HepG2 (cell line): ENCODE data around the gene HSPE1. TPM values are rescaled to one million over a fixed set of nuclear protein-coding genes. Genes with fewer than 3 reads are reported as not detected.
A peak's percentile ranks its signal among the peaks of the same experiment; 100 is the strongest.

Source experiments
- ATAC-seq: fragments of 200-7000 bp; cut with Tn5 transposase; 3 replicates; pipeline ENCODE4 v1.9.1; 2020; ENCODE audit warnings: mild to moderate bottlenecking, moderate library complexity
- BruUV-seq: library from RNA; stranded (reverse); fragments of 400-500 nt; replicated peaks from 2 replicates; lab custom pipeline; 2021; lab: Mats Ljungman, UMichigan
- CTCF ChIA-PET: fragments of 300-600 bp; formaldehyde crosslinking; extraction: SDS; loops from one replicate; lab custom pipeline; 2021; ENCODE audit warnings: low total read pairs, inconsistent platforms, low intra/inter-chr PET ratio; lab: Yijun Ruan, JAX
- POLR2A ChIA-PET: fragments of 350-600 bp; sonication (Branson Sonifier 250); formaldehyde crosslinking; loops from one replicate; lab custom pipeline; 2020; ENCODE audit warnings: antibody characterized with exemption, inconsistent platforms; lab: Yijun Ruan, JAX
- DNase-seq: peaks from one replicate; pipeline ENCODE4 v3.0.0-alpha.2; 2015; ENCODE audit warnings: low spot score
- FAIRE-seq: peaks from 3 replicates; lab custom pipeline; 2011; peaks lifted over from hg19 to GRCh38; lab: Jason Lieb, UNC
- H2AFZ ChIP-seq: one replicate; pipeline ENCODE4 v1.6.1; 2011; ENCODE audit warnings: low read length, inconsistent platforms
- H3K27ac ChIP-seq: fragments of 300-600 bp; 3 replicates; pipeline ENCODE4 v1.8.0; 2011; ENCODE audit warnings: mixed run types, mild to moderate bottlenecking, mixed read lengths, low read length, inconsistent platforms; ENCODE audit not compliant: insufficient read depth; ENCODE audit errors: extremely low read length
- H3K27me3 ChIP-seq, 2 experiments: fragments of 200-600 bp in 1 of 2; 2 replicates in 1 of 2; 3 replicates in 1 of 2; pipeline versions ENCODE4 v1.6.0 to v1.8.0; 2011; ENCODE audit warnings: low read length in 2 of 2, mild to moderate bottlenecking in 2 of 2, moderate library complexity in 2 of 2, inconsistent platforms in 1 of 2; ENCODE audit not compliant: insufficient read depth in 2 of 2, control insufficient read depth in 1 of 2
- H3K36me3 ChIP-seq, 2 experiments: fragments of 200-600 bp in 1 of 2; replicated peaks in 1 of 2; 2 replicates in 1 of 2; 3 replicates in 1 of 2; pipeline versions ENCODE4 v1.5.1 to v1.8.0; 2011; ENCODE audit warnings: low read length in 2 of 2, inconsistent platforms in 1 of 2; ENCODE audit not compliant: insufficient read depth in 2 of 2, control insufficient read depth in 1 of 2
- H3K4me1 ChIP-seq: 2 replicates; pipeline ENCODE4 v1.5.1; 2012; ENCODE audit warnings: low read length, inconsistent platforms; ENCODE audit not compliant: insufficient read depth
- H3K4me2 ChIP-seq: 2 replicates; pipeline ENCODE4 v1.6.0; 2011; ENCODE audit warnings: low read depth, low read length, inconsistent platforms
- H3K4me3 ChIP-seq, 3 experiments: fragments of 200-600 bp in 1 of 3; sonication (generic), shearing (Covaris generic) in 1 of 3; replicated peaks in 1 of 3; 2 replicates each; pipeline ENCODE4 v1.5.1; 2011 to 2016; ENCODE audit warnings: low read length in 3 of 3, inconsistent platforms in 2 of 3, low read depth in 2 of 3, mild to moderate bottlenecking in 2 of 3, control low read depth in 1 of 3, mixed read lengths in 1 of 3; ENCODE audit not compliant: insufficient read depth in 1 of 3
- H3K79me2 ChIP-seq: one replicate; pipeline ENCODE4 v1.6.1; 2011; ENCODE audit warnings: low read length, inconsistent platforms; ENCODE audit not compliant: insufficient read depth
- H3K9ac ChIP-seq: 2 replicates; pipeline ENCODE4 v1.6.0; 2011; ENCODE audit warnings: mild to moderate bottlenecking, low read depth, low read length, inconsistent platforms; ENCODE audit not compliant: insufficient read depth
- H3K9me3 ChIP-seq: 2 replicates; pipeline ENCODE4 v1.5.1; 2012; ENCODE audit warnings: mild to moderate bottlenecking, low read length
- H4K20me1 ChIP-seq: 2 replicates; pipeline ENCODE4 v1.6.0; 2011; ENCODE audit warnings: inconsistent platforms, mild to moderate bottlenecking, low read length, moderate library complexity; ENCODE audit not compliant: insufficient read depth
- AGO2 ChIP-seq: fragments of 200-400 bp; formaldehyde crosslinking; optimal IDR thresholded peaks from 2 replicates; pipeline ENCODE3; 2017; ENCODE audit warnings: mild to moderate bottlenecking, low read depth, low read length, moderate library complexity
- CREBL2 ChIP-seq: sonication (generic); formaldehyde crosslinking; IDR thresholded peaks from 2 replicates; pipeline ENCODE4 v1.8.1; 2023; ENCODE audit warnings: missing genetic modification reagents, mild to moderate bottlenecking, borderline replicate concordance
- FOXC1 ChIP-seq: sonication (generic); formaldehyde crosslinking; IDR thresholded peaks from 2 replicates; pipeline ENCODE4 v1.8.0; 2022; ENCODE audit warnings: mild to moderate bottlenecking, missing genetic modification reagents, borderline replicate concordance
- GABPA ChIP-seq, 2 experiments: IDR thresholded peaks; 2 replicates each; pipeline ENCODE4 v1.6.1; 2011 to 2016; ENCODE audit warnings: low read depth in 2 of 2, low read length in 1 of 2, missing biosample characterization in 1 of 2, missing genetic modification characterization in 1 of 2
- GATA4 ChIP-seq: sonication (generic); IDR thresholded peaks from 2 replicates; pipeline ENCODE4 v1.6.1; 2016; ENCODE audit warnings: antibody characterized with exemption, low read depth, borderline replicate concordance
- GATAD1 ChIP-seq: IDR thresholded peaks from 2 replicates; pipeline ENCODE4 v1.6.1; 2016; ENCODE audit warnings: missing genetic modification reagents, missing compliant biosample characterization
- GFI1 ChIP-seq: sonication (generic); formaldehyde crosslinking; IDR thresholded peaks from 2 replicates; pipeline ENCODE4 v1.5.0; 2020; ENCODE audit warnings: missing genetic modification reagents, mild to moderate bottlenecking, borderline replicate concordance
- HES4 ChIP-seq: sonication (generic); formaldehyde crosslinking; IDR thresholded peaks from 2 replicates; pipeline ENCODE4 v1.9.0; 2021; ENCODE audit warnings: mild to moderate bottlenecking, missing genetic modification reagents, borderline replicate concordance
- JUN ChIP-seq: sonication (generic); formaldehyde crosslinking; IDR thresholded peaks from 2 replicates; pipeline ENCODE4 v1.4.0; 2020; ENCODE audit warnings: mild to moderate bottlenecking, missing genetic modification reagents
- PAF1 ChIP-seq: IDR thresholded peaks from 2 replicates; pipeline ENCODE4 v1.6.1; 2016; ENCODE audit warnings: missing genetic modification reagents, missing compliant biosample characterization
- PITX1 ChIP-seq: sonication (generic); formaldehyde crosslinking; IDR thresholded peaks from 2 replicates; pipeline ENCODE4 v1.5.1; 2020; ENCODE audit warnings: mild to moderate bottlenecking, missing genetic modification reagents
- POLR2AphosphoS2 ChIP-seq: IDR thresholded peaks from 2 replicates; pipeline ENCODE4 v1.6.1; 2011; ENCODE audit warnings: low read depth, low read length, improper control_type of control experiment
- POLR2AphosphoS5 ChIP-seq: IDR thresholded peaks from 2 replicates; pipeline ENCODE4 v1.6.1; 2012; ENCODE audit warnings: low read depth, low read length
- SOX13 ChIP-seq, 3 experiments: fragments of 450-650 bp in 1 of 3; sonication (generic) in 1 of 3; formaldehyde crosslinking in 1 of 3; IDR thresholded peaks in 2 of 3; conservative IDR thresholded peaks in 1 of 3; 2 replicates each; pipeline versions ENCODE4 v1.5.0 to v1.6.1; 2016 to 2020; ENCODE audit warnings: antibody characterized with exemption in 1 of 3, mild to moderate bottlenecking in 1 of 3, missing compliant biosample characterization in 1 of 3, missing genetic modification reagents in 1 of 3, moderate library complexity in 1 of 3
- U2AF1 ChIP-seq: fragments of 200-400 bp; formaldehyde crosslinking; optimal IDR thresholded peaks from 2 replicates; pipeline ENCODE3; 2017; ENCODE audit warnings: mild to moderate bottlenecking, low read depth, low read length
- ZMAT5 ChIP-seq: sonication (generic); formaldehyde crosslinking; IDR thresholded peaks from 2 replicates; pipeline ENCODE4 v1.5.0; 2020; ENCODE audit warnings: mild to moderate bottlenecking, low read depth, missing genetic modification reagents, borderline replicate concordance
- ZMYM4 ChIP-seq: sonication (generic); formaldehyde crosslinking; IDR thresholded peaks from 2 replicates; pipeline ENCODE4 v1.8.1; 2023; ENCODE audit warnings: mild to moderate bottlenecking, missing genetic modification reagents
- WGBS: methylation state at CpG from one replicate; pipeline ENCODE4 v1.1.6; 2017; ENCODE audit warnings: low lambda C conversion rate; 5-methylcytosine and 5-hydroxymethylcytosine counted together
- in situ Hi-C: cut with HindIII; loops from 2 replicates; pipeline ENCODE4 v1.10.0; 2017; ENCODE audit warnings: low pct_unique_long_range_greater_than_20kb; ENCODE audit not compliant: extremely low pct_ligation_motif_present
- intact Hi-C: fragments of 100-400 bp; cut with micrococcal nuclease; formaldehyde crosslinking; loops from one replicate; pipeline ENCODE4 v1.10.0; 2022; ENCODE audit not compliant: unreplicated experiment
- polyA plus RNA-seq, 8 experiments: library from polyadenylated mRNA; depleted of rRNA in 3 of 8; stranded (reverse) in 7 of 8; unstranded in 1 of 8; fragments of >200 nt; fragmentation: Illumina TruSeq in 4 of 8; extraction: Trizol in 4 of 8; gene quantifications; 2 replicates each; pipeline versions ENCODE4 v1.2.1 to v1.2.3, GENCODE V29; 2011 to 2016; ENCODE audit warnings: low read depth in 4 of 8, missing spikeins in 1 of 8, mixed read lengths in 1 of 8; ENCODE audit not compliant: insufficient read depth in 1 of 8
- total RNA-seq, 5 experiments: library from RNA; depleted of rRNA; stranded (reverse); fragments of >200 nt; fragmentation: Illumina TruSeq; extraction: Trizol; gene quantifications; 2 replicates each; pipeline ENCODE4 v1.2.3, GENCODE V29; 2016; ENCODE audit warnings: low read depth in 1 of 5

Gene HSPE1
- total and polyA plus RNA-seq, 2 of the 13 experiments (the other 11 are each of a cell fraction or from before 2014, with no cell fraction given): 244 to 823 TPM

- H3K4me3 ChIP-seq: no peak overlapping the region
- no peak overlapping the region for H3K4me2 ChIP-seq
- POLR2A ChIA-PET: interaction anchor here (1.2 to 4.5 kb wide), 6 partner anchors 9 to 69 kb away, joined by 3 to 35 read pairs (median 8); partner anchors contain the start of genes COQ10B, MOB4 and SF3B1
- H4K20me1 ChIP-seq: peaks cover 17% of the 10 kb centered on the region
- intact Hi-C loops: loop anchor here (5.0 kb wide), 1 partner anchor 33 kb away; no protein-coding TSS in a partner anchor
- no peaks in the 10 kb centered on the region; a peak in 1 of 5 replicates for H3K27me3 ChIP-seq
- H3K36me3 ChIP-seq: peaks cover 7 to 24% of the 10 kb centered on the region in 2 experiments
- no TSS peak for BruUV-seq
- H2AFZ ChIP-seq: no peak overlapping the region
- no peaks in the 10 kb centered on the region for H3K9me3 ChIP-seq
- in situ Hi-C loops: no loop called here
- 94% methylated on average over 6 of the region's 6 CpGs for WGBS
- no peak overlapping the region for H3K9ac ChIP-seq
- H3K27ac ChIP-seq: no peak overlapping the region
- FAIRE-seq (no peak), ATAC-seq (no peak), DNase-seq (no peak)
- CTCF ChIA-PET: no interaction called here
- peaks cover 26% of the 10 kb centered on the region for H3K4me1 ChIP-seq
- peaks cover 52% of the 10 kb centered on the region for H3K79me2 ChIP-seq
- TF ChIP-seq GFI1 (CRISPR knock-in tag) (0 out of 2 replicates have a peak, but pooled peaks have one; percentile 1), GATAD1 (CRISPR knock-in tag) (peak; percentile 23; the same call in 1 of the 2 replicates), AGO2 (peak; percentile 77), JUN (CRISPR knock-in tag) (no peak), GABPA (IDR thresholded peaks at IDR 0.05; ENCODE audit: low read depth, low read length) (no peak), GABPA (CRISPR knock-in tag; IDR thresholded peaks at IDR 0.05; ENCODE audit: low read depth) (no peak), POLR2AphosphoS2 (peak; percentile 81), ZMYM4 (CRISPR knock-in tag) (0 out of 2 replicates have a peak, but pooled peaks have one; percentile 21), U2AF1 (no peak), HES4 (CRISPR knock-in tag) (no peak), GATA4 (no peak), SOX13 (IDR thresholded peaks at IDR 0.05) (no peak), SOX13 (CRISPR knock-in tag; conservative IDR thresholded peaks at IDR 0.05 in 1 of 2, IDR thresholded peaks at IDR 0.05 in 1 of 2) (no peak), POLR2AphosphoS5 (peak; percentile 53; the same call in 1 of the 2 replicates), PAF1 (peak; percentile 93), PITX1 (no peak), ZMAT5 (CRISPR knock-in tag) (no peak), FOXC1 (CRISPR knock-in tag) (no peak), CREBL2 (CRISPR knock-in tag) (no peak)
These were observed 4.3 kb downstream of the HSPE1 start for GRCh38 chr2:197504512-197504911.
